Measurements from ENCODE around the gene EDDM13. TPM values are rescaled to one million over a fixed set of nuclear protein-coding genes. Genes with fewer than 3 reads are reported as not detected.
"Not testable (repeated sequence)": the region's sequence is repeated elsewhere in the genome, so short reads cannot be mapped to it uniquely, and the experiment has no call there.

The EDDM13 gene
- total and polyA plus RNA-seq, 2 of the 8 experiments (the other 6 are each of a cell fraction or from before 2014, with no cell fraction given) = not detected

- H4K8ac ChIP-seq (ENCODE audit: extremely low read depth, insufficient read depth, low read length); H3K4me3 ChIP-seq (ENCODE audit: extremely low read depth in 1 of 4, insufficient read depth in 2 of 4, low read depth in 3 of 4, low read length in 4 of 4); H2BK12ac ChIP-seq (ENCODE audit: low read depth, low read length); H2AK5ac ChIP-seq (ENCODE audit: low read depth, low read length); DNase-seq (ENCODE audit: low read depth in 1 of 2, low spot score in 2 of 2); H3K23ac ChIP-seq (ENCODE audit: insufficient read length); H3K56ac ChIP-seq (replicated peaks; ENCODE audit: insufficient read length, low read depth, low read length); H3K18ac ChIP-seq (ENCODE audit: extremely low read depth, low read length); POLR2A ChIA-PET (ENCODE audit: partially characterized antibody); FAIRE-seq; H3K79me1 ChIP-seq (ENCODE audit: low read depth, low read length); H3K4me1 ChIP-seq (replicated peaks in 1 of 4; ENCODE audit: control insufficient read depth in 3 of 4, insufficient read depth in 4 of 4, low read length in 3 of 4); H2BK15ac ChIP-seq (ENCODE audit: low read length); H3K9me3 ChIP-seq (ENCODE audit: insufficient read depth in 2 of 2, low read depth in 1 of 2, low read length in 1 of 2); H2BK20ac ChIP-seq (ENCODE audit: low read length); H2BK5ac ChIP-seq (ENCODE audit: low read depth, low read length); H3K79me2 ChIP-seq (ENCODE audit: control insufficient read depth in 1 of 2, insufficient read depth in 2 of 2, low read length in 2 of 2); H3K9ac ChIP-seq (replicated peaks in 1 of 4; ENCODE audit: extremely low read depth in 1 of 4, low read depth in 3 of 4, low read length in 3 of 4); H3K27ac ChIP-seq (ENCODE audit: low read depth, low read length); H3K27me3 ChIP-seq (replicated peaks in 1 of 4; ENCODE audit: control insufficient read depth in 3 of 4, extremely low read depth in 1 of 4, insufficient read depth in 3 of 4, low read length in 3 of 4); H3K4ac ChIP-seq (replicated peaks; ENCODE audit: insufficient read length, low read depth, low read length); H3K4me2 ChIP-seq (ENCODE audit: insufficient read depth in 1 of 2, low read depth in 2 of 2, low read length in 2 of 2); H4K91ac ChIP-seq (replicated peaks; ENCODE audit: insufficient read length, low read length); H4K20me1 ChIP-seq (replicated peaks in 1 of 2; ENCODE audit: control insufficient read depth in 1 of 2, insufficient read depth in 2 of 2, low read length in 2 of 2); H3K14ac ChIP-seq (ENCODE audit: insufficient read length); H3K23me2 ChIP-seq (ENCODE audit: low read depth, low read length); H2BK120ac ChIP-seq (replicated peaks; ENCODE audit: low read depth, low read length); H2AFZ ChIP-seq (ENCODE audit: low read length); H3K36me3 ChIP-seq (ENCODE audit: control insufficient read depth in 2 of 4, insufficient read depth in 4 of 4, low read length in 3 of 4); H4K5ac ChIP-seq (ENCODE audit: insufficient read length, low read depth, low read length): not testable (repeated sequence)
- CTCF ChIA-PET (ENCODE audit: partially characterized antibody) = interaction anchor here (0.7 to 3.9 kb wide), 9 partner anchors 13 to 91 kb away, joined by 3 to 18 read pairs (median 3); no protein-coding TSS in a partner anchor
- WGBS, 2 experiments (ENCODE audit: extremely low coverage in 1 of 2, insufficient coverage in 1 of 2, insufficient read length in 1 of 2, insufficient replicate concordance in 2 of 2, low coverage in 1 of 2, low lambda C conversion rate in 2 of 2, missing lambda C conversion rate in 1 of 2) = 58% methylated on average over 4 of the region's 4 CpGs; no CpG with 5 or more reads in 1 of the 2 experiments
- TF ChIP-seq RAD21 (IDR thresholded peaks at IDR 0.05 in 1 of 2, conservative IDR thresholded peaks at IDR 0.05 in 1 of 2; ENCODE audit: low read depth in 2 of 2, low read length in 2 of 2) = peak; percentile 21 to 23; a peak in 2 of 4 replicates
- peak; percentile 24 to 46 (median 28); a peak in 3 of 4 replicates for TF ChIP-seq CTCF (IDR thresholded peaks at IDR 0.05; ENCODE audit: control extremely low read depth in 1 of 3, insufficient read depth in 1 of 3, low read depth in 1 of 3, low read length in 3 of 3)
Observed at GRCh38 chr19:56245764-56246163, 26.8 kb upstream of the EDDM13 start.
